GM12872 (cell line): ENCODE measurements around the gene COL28A1.

Source experiments
- CTCF ChIP-seq: IDR thresholded peaks from 3 replicates; pipeline ENCODE4 v1.5.1; 2011; ENCODE audit warnings: low read depth, mild to moderate bottlenecking, low read length, moderate library complexity; ENCODE audit not compliant: insufficient read depth

The COL28A1 gene

DNA sequence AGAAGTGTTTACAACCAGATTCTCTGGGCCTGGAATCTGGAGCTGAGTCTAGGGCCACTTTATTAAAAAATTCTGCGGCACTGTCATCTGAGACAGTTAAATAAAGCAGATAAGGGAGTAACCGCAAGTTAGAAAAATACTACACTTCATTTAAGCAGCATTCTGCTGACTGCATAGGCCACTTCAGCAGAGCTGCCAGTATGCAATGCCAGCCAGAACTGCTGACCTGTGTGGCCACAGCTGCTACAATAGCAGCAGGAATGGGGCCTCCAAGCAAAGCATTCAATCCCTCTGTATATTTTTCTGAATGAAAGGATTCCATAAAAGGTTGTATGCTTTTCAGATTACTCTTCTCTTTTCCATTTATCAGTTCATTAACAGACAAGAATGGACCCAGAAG, 136.0 kb downstream of the COL28A1 start:
- TF ChIP-seq CTCF = no peak

DNA sequence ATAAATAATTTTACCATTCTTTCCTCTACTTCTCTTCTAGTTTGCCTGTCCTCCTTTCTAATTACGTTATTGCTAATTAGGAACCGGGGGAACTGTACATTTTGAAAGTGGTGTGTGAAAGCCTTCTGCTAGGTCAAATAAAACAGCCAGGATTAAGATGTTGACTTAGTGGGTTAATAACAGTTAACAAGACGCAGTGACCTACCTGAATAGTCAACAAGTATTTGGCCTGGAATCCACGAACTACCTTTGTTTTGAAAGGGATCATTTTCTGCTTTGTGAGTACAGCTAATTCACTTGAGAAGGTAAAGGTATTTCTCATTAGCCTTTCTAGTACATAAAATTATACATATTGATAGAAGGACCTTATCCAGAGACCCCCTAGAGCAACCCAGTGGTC, 139.9 kb downstream of the COL28A1 start:
- no peak for TF ChIP-seq CTCF

GRCh38 chr7:7385421-7385820, 150.3 kb downstream of the COL28A1 start:
- no peak for TF ChIP-seq CTCF

- TF ChIP-seq CTCF = no peak
Measured at GRCh38 chr7:7384228-7384627, 151.4 kb downstream of the COL28A1 start.

DNA sequence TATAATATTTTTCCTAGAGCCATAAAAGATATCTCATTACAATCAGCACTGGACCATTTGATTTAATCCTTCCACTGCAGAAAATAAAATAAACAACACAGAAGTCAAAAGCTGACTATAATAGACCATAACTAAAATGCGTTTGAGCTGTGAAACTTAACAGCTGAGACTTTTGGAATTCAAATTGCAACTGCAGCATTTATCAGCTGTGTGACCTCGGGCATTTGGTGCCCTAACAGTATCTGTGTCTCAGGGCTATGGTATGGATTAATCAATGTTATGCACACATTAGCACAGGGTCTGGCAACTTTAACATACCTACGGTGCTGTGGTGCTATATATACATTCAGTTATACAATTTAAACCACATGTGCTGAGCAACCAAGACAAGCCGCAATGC, 160.1 kb downstream of the COL28A1 start:
- TF ChIP-seq CTCF = no peak

GRCh38 chr7:7370076-7370475, 165.6 kb downstream of the COL28A1 start:
- no peak for TF ChIP-seq CTCF

GRCh38 chr7:7369134-7369533, 166.5 kb downstream of the COL28A1 start:
- no peak for TF ChIP-seq CTCF

DNA sequence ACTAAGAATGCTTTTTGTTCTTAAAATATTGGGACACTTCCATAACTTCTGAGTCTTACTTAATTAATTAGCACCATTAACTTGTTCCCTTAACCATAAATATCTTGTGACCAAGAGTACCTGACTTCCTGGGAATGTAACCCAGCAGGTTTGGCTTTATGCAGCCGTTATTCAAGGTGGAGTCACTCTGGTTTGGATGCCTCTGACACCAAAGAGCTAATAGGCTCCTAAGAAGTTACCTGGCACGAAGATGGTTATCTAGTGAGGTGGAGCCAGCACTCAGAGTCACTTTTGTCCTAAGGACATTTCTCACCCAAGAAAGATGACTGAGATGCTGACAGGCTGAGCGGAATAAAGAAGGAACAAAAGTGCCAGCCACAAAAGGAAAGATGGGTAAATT, 181.0 kb downstream of the COL28A1 start:
- no peak for TF ChIP-seq CTCF
